Measurements from ENCODE around the gene ZNF555.

GRCh38 chr19:2883686-2884439 lies 42.6 kb downstream of the ZNF555 start:
- TF ChIP-seq POLR2AphosphoS5 (IDR thresholded peaks at IDR 0.05) (no peak), POLR2A (IDR thresholded peaks at IDR 0.05) (no peak), CTCF (IDR thresholded peaks at IDR 0.05) (no peak)

Measured in prostate gland (tissue), 2 donors.